ENCODE measurements around the gene SUSD2. TPM values are rescaled to one million over a fixed set of nuclear protein-coding genes. Genes with fewer than 3 reads are reported as not detected.

The SUSD2 gene
- total and polyA plus RNA-seq, 4 donors = 0.14 to 2.5 (median 0.52) TPM

- Histone ChIP-seq H3K4me1 (ENCODE audit: control insufficient read depth in 4 of 4, insufficient read depth in 4 of 4, low read length in 3 of 4) (peaks cover 10 to 14% (median 13%) of the 10 kb centered on the region in 4 donors), H3K4me3 (ENCODE audit: low read depth in 1 of 3, low read length in 3 of 3) (no peak overlapping the region), H3K27ac (ENCODE audit: low read depth in 1 of 2, low read length in 2 of 2) (peak overlapping the region; percentile 75 to 82), H3K9me3 (ENCODE audit: control insufficient read depth in 4 of 4, low read length in 3 of 4) (no peaks in the 10 kb centered on the region), H3K36me3 (ENCODE audit: control insufficient read depth in 4 of 4, insufficient read depth in 3 of 4, low read depth in 1 of 4, low read length in 3 of 4) (no peaks in the 10 kb centered on the region), H3K27me3 (ENCODE audit: control insufficient read depth in 4 of 4, insufficient read depth in 4 of 4, low read length in 3 of 4) (no peaks in the 10 kb centered on the region), H3K9ac (ENCODE audit: low read depth in 1 of 2, low read length in 2 of 2) (no peak overlapping the region)
- no peak for TF ChIP-seq SP1 (IDR thresholded peaks at IDR 0.05)
- TF ChIP-seq FOXA1 (IDR thresholded peaks at IDR 0.05) = no peak
- no peak for TF ChIP-seq TAF1 (conservative IDR thresholded peaks at IDR 0.05)
- no peak for TF ChIP-seq YY1 (IDR thresholded peaks at IDR 0.05)
- TF ChIP-seq HNF4A (conservative IDR thresholded peaks at IDR 0.05) = no peak
- TF ChIP-seq ATF3 (IDR thresholded peaks at IDR 0.05) = no peak
- no peak for TF ChIP-seq NR2F2 (IDR thresholded peaks at IDR 0.05)
- TF ChIP-seq JUND (IDR thresholded peaks at IDR 0.05) = no peak
- TF ChIP-seq FOXA2 (IDR thresholded peaks at IDR 0.05) = no peak
- no peak for TF ChIP-seq CTCF (IDR thresholded peaks at IDR 0.05; ENCODE audit: low read depth, low read length, missing input control)
- no peak for TF ChIP-seq ZBTB33 (IDR thresholded peaks at IDR 0.05)
- no peak for TF ChIP-seq REST (IDR thresholded peaks at IDR 0.05)
- no peak for TF ChIP-seq RXRA (IDR thresholded peaks at IDR 0.05)
- no peak for TF ChIP-seq RAD21 (IDR thresholded peaks at IDR 0.05)
- DNase-seq (ENCODE audit: low spot score) = no peak
- WGBS = 82% methylated on average over 8 of the region's 8 CpGs
These were observed 26.2 kb downstream of the SUSD2 start for GRCh38 chr22:24207264-24208011.
